H1 (cell line): ENCODE data around the gene PSMD6. TPM values are rescaled to one million over a fixed set of nuclear protein-coding genes. Genes with fewer than 3 reads are reported as not detected.

Source experiments
- CTCF ChIA-PET: fragments of 300-600 bp; sonication (Branson Sonifier 250); formaldehyde crosslinking; loops from one replicate; lab custom pipeline; 2021; ENCODE audit not compliant: partially characterized antibody; lab: Charles Lee
- POLR2A ChIA-PET: fragments of 300-600 bp; sonication (Branson Sonifier 250); formaldehyde crosslinking; loops from one replicate; lab custom pipeline; 2021; ENCODE audit warnings: inconsistent platforms; ENCODE audit not compliant: partially characterized antibody; lab: Charles Lee
- DNase-seq, 2 experiments: peaks; one replicate each; pipeline versions ENCODE4 v3.0.0 to v3.0.0-alpha.2; 2010 to 2022; ENCODE audit warnings: low spot score in 2 of 2, low read depth in 1 of 2, mixed read lengths in 1 of 2
- FAIRE-seq: peaks from 2 replicates; lab custom pipeline; 2011; peaks lifted over from hg19 to GRCh38; lab: Jason Lieb, UNC
- H2AFZ ChIP-seq: 2 replicates; pipeline ENCODE4 v1.8.1; 2012; ENCODE audit warnings: low read length, inconsistent platforms
- H2AK5ac ChIP-seq: 2 replicates; pipeline ENCODE4 v1.6.1; 2013; ENCODE audit warnings: low read depth, low read length
- H2BK120ac ChIP-seq: replicated peaks from 2 replicates; pipeline ENCODE3; 2013; ENCODE audit warnings: low read depth, low read length, inconsistent platforms
- H2BK12ac ChIP-seq: 2 replicates; pipeline ENCODE4 v1.6.1; 2013; ENCODE audit warnings: low read depth, low read length
- H2BK15ac ChIP-seq: 2 replicates; pipeline ENCODE4 v1.6.1; 2013; ENCODE audit warnings: low read length
- H2BK20ac ChIP-seq: 2 replicates; pipeline ENCODE4 v1.6.1; 2013; ENCODE audit warnings: low read length
- H2BK5ac ChIP-seq: 2 replicates; pipeline ENCODE4 v1.6.1; 2013; ENCODE audit warnings: low read depth, low read length
- H3K14ac ChIP-seq: 2 replicates; pipeline ENCODE4 v1.6.1; 2013; ENCODE audit warnings: inconsistent platforms; ENCODE audit not compliant: insufficient read length
- H3K18ac ChIP-seq: 2 replicates; pipeline ENCODE4 v1.6.1; 2013; ENCODE audit warnings: low read length; ENCODE audit errors: extremely low read depth
- H3K23ac ChIP-seq: 2 replicates; pipeline ENCODE4 v1.6.1; 2013; ENCODE audit warnings: inconsistent platforms; ENCODE audit not compliant: insufficient read length
- H3K23me2 ChIP-seq: 2 replicates; pipeline ENCODE4 v1.6.1; 2013; ENCODE audit warnings: low read depth, low read length
- H3K27ac ChIP-seq: 2 replicates; pipeline ENCODE4 v1.6.1; 2011; ENCODE audit warnings: low read depth, low read length, inconsistent platforms
- H3K27me3 ChIP-seq, 4 experiments: replicated peaks in 1 of 4; 1 replicate in 1 of 4; 2 replicates in 3 of 4; pipeline versions ENCODE4 v1.6.1 to v1.8.1; 2011 to 2013; ENCODE audit warnings: low read length in 3 of 4, mild to moderate bottlenecking in 3 of 4, inconsistent platforms in 2 of 4, mixed read lengths in 2 of 4, moderate library complexity in 1 of 4; ENCODE audit not compliant: control insufficient read depth in 3 of 4, insufficient read depth in 3 of 4; ENCODE audit errors: extremely low read depth in 1 of 4
- H3K36me3 ChIP-seq, 4 experiments: 2 replicates each; pipeline versions ENCODE4 v1.6.1 to v1.8.1; 2011 to 2013; ENCODE audit warnings: mild to moderate bottlenecking in 4 of 4, low read length in 3 of 4, moderate library complexity in 2 of 4, control low read depth in 1 of 4, inconsistent platforms in 1 of 4; ENCODE audit not compliant: insufficient read depth in 4 of 4, control insufficient read depth in 2 of 4
- H3K4ac ChIP-seq: replicated peaks from 2 replicates; pipeline ENCODE3; 2013; ENCODE audit warnings: low read length, low read depth, mixed read lengths, inconsistent platforms; ENCODE audit not compliant: insufficient read length
- H3K4me1 ChIP-seq, 4 experiments: replicated peaks in 1 of 4; 1 replicate in 1 of 4; 2 replicates in 3 of 4; pipeline versions ENCODE4 v1.6.1 to v1.8.1; 2011 to 2013; ENCODE audit warnings: low read length in 3 of 4, inconsistent platforms in 2 of 4, mixed read lengths in 1 of 4; ENCODE audit not compliant: insufficient read depth in 4 of 4, control insufficient read depth in 3 of 4
- H3K4me2 ChIP-seq, 2 experiments: 2 replicates each; pipeline versions ENCODE4 v1.6.1 to v1.8.1; 2011 to 2013; ENCODE audit warnings: low read depth in 2 of 2, low read length in 2 of 2, control low read depth in 1 of 2, inconsistent platforms in 1 of 2, mild to moderate bottlenecking in 1 of 2; ENCODE audit not compliant: insufficient read depth in 1 of 2
- H3K4me3 ChIP-seq, 4 experiments: fragments of 200-600, 300-600 bp in 1 of 4; sonication (generic), shearing (Covaris generic), sonication (Bioruptor Twin) in 1 of 4; 2 replicates each; pipeline versions ENCODE4 v1.5.1 to v1.8.1; 2011 to 2016; ENCODE audit warnings: low read length in 4 of 4, low read depth in 3 of 4, control low read depth in 2 of 4, inconsistent platforms in 2 of 4, mild to moderate bottlenecking in 2 of 4, mixed read lengths in 1 of 4, moderate library complexity in 1 of 4; ENCODE audit not compliant: insufficient read depth in 2 of 4; ENCODE audit errors: extremely low read depth in 1 of 4
- H3K56ac ChIP-seq: replicated peaks from 2 replicates; pipeline ENCODE3; 2013; ENCODE audit warnings: low read depth, mild to moderate bottlenecking, mixed read lengths, low read length, inconsistent platforms; ENCODE audit not compliant: insufficient read length
- H3K79me1 ChIP-seq: 2 replicates; pipeline ENCODE4 v1.6.1; 2013; ENCODE audit warnings: low read depth, low read length, control low read depth
- H3K79me2 ChIP-seq, 2 experiments: 2 replicates each; pipeline versions ENCODE4 v1.6.1 to v1.8.1; 2012 to 2013; ENCODE audit warnings: low read length in 2 of 2, mild to moderate bottlenecking in 2 of 2, inconsistent platforms in 1 of 2; ENCODE audit not compliant: insufficient read depth in 2 of 2, control insufficient read depth in 1 of 2
- H3K9ac ChIP-seq, 4 experiments: replicated peaks in 1 of 4; 1 replicate in 1 of 4; 2 replicates in 3 of 4; pipeline versions ENCODE4 v1.6.1 to v1.8.1; 2011 to 2013; ENCODE audit warnings: low read depth in 3 of 4, low read length in 3 of 4, control low read depth in 2 of 4, mild to moderate bottlenecking in 2 of 4, moderate library complexity in 2 of 4, inconsistent platforms in 1 of 4; ENCODE audit errors: extremely low read depth in 1 of 4
- H3K9me3 ChIP-seq, 2 experiments: 2 replicates each; pipeline versions ENCODE4 v1.6.1 to v1.8.1; 2012 to 2013; ENCODE audit warnings: mild to moderate bottlenecking in 2 of 2, moderate library complexity in 2 of 2, control low read depth in 1 of 2, inconsistent platforms in 1 of 2, low read depth in 1 of 2, low read length in 1 of 2, mixed read lengths in 1 of 2; ENCODE audit not compliant: insufficient read depth in 2 of 2
- H4K20me1 ChIP-seq, 2 experiments: replicated peaks in 1 of 2; 2 replicates each; pipeline versions ENCODE3 to v1.8.1; 2011 to 2013; ENCODE audit warnings: inconsistent platforms in 2 of 2, low read length in 2 of 2, mild to moderate bottlenecking in 1 of 2; ENCODE audit not compliant: insufficient read depth in 2 of 2, control insufficient read depth in 1 of 2
- H4K5ac ChIP-seq: 2 replicates; pipeline ENCODE4 v1.6.1; 2013; ENCODE audit warnings: low read length, low read depth, mixed read lengths, inconsistent platforms; ENCODE audit not compliant: insufficient read length
- H4K8ac ChIP-seq: 2 replicates; pipeline ENCODE4 v1.8.0; 2013; ENCODE audit warnings: mild to moderate bottlenecking, moderate library complexity, low read length, inconsistent platforms; ENCODE audit not compliant: insufficient read depth; ENCODE audit errors: extremely low read depth
- H4K91ac ChIP-seq: replicated peaks from 2 replicates; pipeline ENCODE3; 2013; ENCODE audit warnings: low read length, mixed read lengths, inconsistent platforms; ENCODE audit not compliant: insufficient read length
- BRCA1 ChIP-seq: IDR thresholded peaks from 2 replicates; pipeline ENCODE4 v1.6.1; 2012; ENCODE audit warnings: low read depth, low read length, improper control_type of control experiment
- E2F6 ChIP-seq: IDR thresholded peaks from 2 replicates; pipeline ENCODE4 v1.6.1; 2012; ENCODE audit warnings: inconsistent platforms
- FOSL1 ChIP-seq: IDR thresholded peaks from 2 replicates; pipeline ENCODE4 v1.6.1; 2011; ENCODE audit warnings: mild to moderate bottlenecking, low read depth, low read length, moderate library complexity; ENCODE audit not compliant: insufficient read depth
- HDAC2 ChIP-seq, 2 experiments: fragments of 300-600 bp in 1 of 2; sonication (generic) in 1 of 2; IDR thresholded peaks; 2 replicates each; pipeline ENCODE4 v1.6.1; 2011 to 2012; ENCODE audit warnings: low read depth in 2 of 2, low read length in 2 of 2, mild to moderate bottlenecking in 2 of 2, moderate library complexity in 2 of 2, borderline replicate concordance in 1 of 2, inconsistent platforms in 1 of 2
- POLR2A ChIP-seq, 2 experiments: IDR thresholded peaks; 1 replicate in 1 of 2; 2 replicates in 1 of 2; pipeline ENCODE4 v1.6.1; 2011; ENCODE audit warnings: low read depth in 2 of 2, low read length in 2 of 2, mild to moderate bottlenecking in 2 of 2; ENCODE audit errors: control extremely low read depth in 1 of 2
- RXRA ChIP-seq: IDR thresholded peaks from 2 replicates; pipeline ENCODE4 v1.6.1; 2011; ENCODE audit warnings: low read depth, mild to moderate bottlenecking, low read length, moderate library complexity; ENCODE audit not compliant: insufficient read depth
- SP2 ChIP-seq: IDR thresholded peaks from 2 replicates; pipeline ENCODE4 v1.6.1; 2012; ENCODE audit warnings: mild to moderate bottlenecking, low read length, inconsistent platforms
- TAF1 ChIP-seq: IDR thresholded peaks from 2 replicates; pipeline ENCODE4 v1.6.1; 2011; ENCODE audit warnings: mild to moderate bottlenecking, low read depth, low read length
- YY1 ChIP-seq: IDR thresholded peaks from 2 replicates; pipeline ENCODE4 v1.6.1; 2011; ENCODE audit warnings: low read depth, mild to moderate bottlenecking, low read length
- ZNF274 ChIP-seq: IDR thresholded peaks from 2 replicates; pipeline ENCODE4 v1.7.0; 2012; ENCODE audit warnings: low read length, borderline replicate concordance; ENCODE audit errors: extremely low read depth
- WGBS, 2 experiments: shearing (Covaris generic) in 1 of 2; methylation state at CpG; one replicate each; pipeline versions ENCODE4 v1.1.6 to v1.1.7; 2013 to 2015; ENCODE audit warnings: low lambda C conversion rate in 2 of 2, mixed read lengths in 2 of 2, inconsistent platforms in 1 of 2, low coverage in 1 of 2, missing lambda C conversion rate in 1 of 2; ENCODE audit not compliant: insufficient replicate concordance in 2 of 2, insufficient coverage in 1 of 2, insufficient read length in 1 of 2; ENCODE audit errors: extremely low coverage in 1 of 2, missing lambda C conversion rate in 1 of 2; 5-methylcytosine and 5-hydroxymethylcytosine counted together
- polyA plus RNA-seq, 7 experiments: library from polyadenylated mRNA; depleted of rRNA in 3 of 7; stranded (reverse) in 5 of 7; unstranded in 2 of 7; fragments of >200 nt in 5 of 7; fragments of 200-250 nt in 2 of 7; gene quantifications; 1 replicate in 5 of 7; 2 replicates in 1 of 7; 4 replicates in 1 of 7; pipeline versions ENCODE4 v1.2.1 to v1.2.3, GENCODE V29; 2011 to 2013; ENCODE audit warnings: missing spikeins in 2 of 7, mixed read lengths in 2 of 7
- total RNA-seq: library from RNA; stranded (reverse); fragmentation: NEBNext Ultra II Directional; extraction: Animal tissue kit (Norgen Biotek cat#: 25700); gene quantifications from 2 replicates; pipeline ENCODE4 v1.2.1, GENCODE V29; 2021
- TF ChIP-seq, protein P1 (sequence below), 3 experiments: IDR thresholded peaks; 1 replicate in 2 of 3; 2 replicates in 1 of 3; pipeline versions ENCODE4 v1.5.1 to v1.6.1; 2011; ENCODE audit warnings: low read length in 3 of 3, mild to moderate bottlenecking in 3 of 3, inconsistent platforms in 2 of 3, low read depth in 1 of 3, moderate library complexity in 1 of 3; ENCODE audit not compliant: insufficient read depth in 1 of 3; ENCODE audit errors: control extremely low read depth in 1 of 3

The PSMD6 gene
- total and polyA plus RNA-seq, 2 of the 8 experiments (the other 6 are each of a cell fraction or from before 2014, with no cell fraction given), result 43.7 to 104 TPM

DNA sequence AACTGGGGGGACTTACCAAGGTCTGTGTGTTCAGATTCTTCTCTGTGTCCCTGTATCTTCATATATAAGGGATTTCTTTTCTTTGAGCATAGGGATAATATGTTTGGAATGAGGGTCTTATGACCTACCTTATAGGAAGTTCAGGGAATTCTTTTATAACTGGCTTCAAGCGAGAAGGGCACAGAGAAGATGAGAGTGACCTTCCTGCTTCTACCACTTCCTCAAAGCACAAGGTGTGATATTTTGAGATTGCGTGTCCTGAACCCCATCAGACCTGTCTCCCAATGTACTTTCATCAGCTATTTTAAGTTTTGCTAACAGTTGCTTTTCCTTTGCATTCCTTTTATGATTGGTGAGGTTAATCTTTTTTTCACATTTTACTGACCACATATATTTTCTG lies 3.1 kb upstream of the PSMD6 start:
- POLR2A ChIA-PET, result no interaction called here
- Histone ChIP-seq H3K4me3 (no peak overlapping the region), H4K8ac (no peak overlapping the region), H3K14ac (no peak overlapping the region), H3K27me3 (no peaks in the 10 kb centered on the region), H3K18ac (no peak overlapping the region), H4K91ac (no peak overlapping the region), H3K79me1 (no peaks in the 10 kb centered on the region), H3K23me2 (peaks cover 6% of the 10 kb centered on the region), H2BK12ac (no peak overlapping the region), H3K36me3 (no peaks in the 10 kb centered on the region; a peak in 2 of 8 replicates), H2BK15ac (no peak overlapping the region), H3K27ac (no peak overlapping the region), H2AK5ac (no peak overlapping the region), H3K79me2 (peaks cover 5 to 16% of the 10 kb centered on the region in 2 experiments; a peak in 3 of 4 replicates), H3K4ac (no peak overlapping the region), H4K5ac (no peak overlapping the region), H3K56ac (no peak overlapping the region), H3K23ac (no peak overlapping the region), H3K4me2 (no peak overlapping the region), H2BK20ac (no peak overlapping the region), H2BK5ac (no peak overlapping the region), H3K9me3 (no peaks in the 10 kb centered on the region), H4K20me1 (peaks cover 0 to 2% of the 10 kb centered on the region in 2 experiments), H3K9ac (no peak overlapping the region), H3K4me1 (peaks cover 3 to 13% (median 7%) of the 10 kb centered on the region in 4 experiments), H2BK120ac (no peak overlapping the region), H2AFZ (no peak overlapping the region)
- FAIRE-seq (no peak), DNase-seq (no peak)
- WGBS, 2 experiments, result 92% methylated on average over 2 of the region's 2 CpGs; no CpG with 5 or more reads in 1 of the 2 experiments
- CTCF ChIA-PET, result interaction anchor here (1.0 to 6.3 kb wide), 4 partner anchors 23 to 458 kb away, joined by 4 to 51 read pairs (median 5); no protein-coding TSS in a partner anchor
- TF ChIP-seq TAF1 (no peak), HDAC2 (IDR thresholded peaks at IDR 0.05; ENCODE audit: borderline replicate concordance in 1 of 2, low read depth in 2 of 2, low read length in 2 of 2) (no peak), SP2 (no peak), BRCA1 (no peak), POLR2A (IDR thresholded peaks at IDR 0.05; ENCODE audit: control extremely low read depth in 1 of 2, low read depth in 2 of 2, low read length in 2 of 2) (no peak), ZNF274 (no peak), E2F6 (no peak), RXRA (no peak), YY1 (no peak), FOSL1 (no peak)
- TF ChIP-seq, protein P1, sequence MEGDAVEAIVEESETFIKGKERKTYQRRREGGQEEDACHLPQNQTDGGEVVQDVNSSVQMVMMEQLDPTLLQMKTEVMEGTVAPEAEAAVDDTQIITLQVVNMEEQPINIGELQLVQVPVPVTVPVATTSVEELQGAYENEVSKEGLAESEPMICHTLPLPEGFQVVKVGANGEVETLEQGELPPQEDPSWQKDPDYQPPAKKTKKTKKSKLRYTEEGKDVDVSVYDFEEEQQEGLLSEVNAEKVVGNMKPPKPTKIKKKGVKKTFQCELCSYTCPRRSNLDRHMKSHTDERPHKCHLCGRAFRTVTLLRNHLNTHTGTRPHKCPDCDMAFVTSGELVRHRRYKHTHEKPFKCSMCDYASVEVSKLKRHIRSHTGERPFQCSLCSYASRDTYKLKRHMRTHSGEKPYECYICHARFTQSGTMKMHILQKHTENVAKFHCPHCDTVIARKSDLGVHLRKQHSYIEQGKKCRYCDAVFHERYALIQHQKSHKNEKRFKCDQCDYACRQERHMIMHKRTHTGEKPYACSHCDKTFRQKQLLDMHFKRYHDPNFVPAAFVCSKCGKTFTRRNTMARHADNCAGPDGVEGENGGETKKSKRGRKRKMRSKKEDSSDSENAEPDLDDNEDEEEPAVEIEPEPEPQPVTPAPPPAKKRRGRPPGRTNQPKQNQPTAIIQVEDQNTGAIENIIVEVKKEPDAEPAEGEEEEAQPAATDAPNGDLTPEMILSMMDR (IDR thresholded peaks at IDR 0.05; ENCODE audit: control extremely low read depth in 1 of 3, insufficient read depth in 1 of 3, low read depth in 1 of 3, low read length in 3 of 3), result no peak
